Measurements from ENCODE around the gene BMP6. TPM values are rescaled to one million over a fixed set of nuclear protein-coding genes. Genes with fewer than 3 reads are reported as not detected.

The BMP6 gene
- total and polyA plus RNA-seq, 2 of the 4 experiments (the other 2 are of a cell fraction): 0.18 to 0.19 TPM

- H3K4me3 ChIP-seq (ENCODE audit: insufficient read depth, low read depth, low read length): no peak overlapping the region
- no peaks in the 10 kb centered on the region for H3K9me1 ChIP-seq (ENCODE audit: insufficient read depth, low read length)
- peaks cover 18% of the 10 kb centered on the region for H3K27me3 ChIP-seq (ENCODE audit: control insufficient read depth, insufficient read depth, low read length)
- intact Hi-C loops (cut with micrococcal nuclease): no loop called here
- no peak overlapping the region for H2BK20ac ChIP-seq (ENCODE audit: low read depth, low read length)
- H4K5ac ChIP-seq (ENCODE audit: low read depth, low read length): no peak overlapping the region
- no peak for ATAC-seq (ENCODE audit: low read depth)
- no peak overlapping the region for H3K56ac ChIP-seq (ENCODE audit: extremely low read depth, insufficient read depth, low read length)
- H2AK5ac ChIP-seq (ENCODE audit: low read depth, low read length): no peak overlapping the region
- H2BK5ac ChIP-seq (ENCODE audit: low read depth, low read length, poor library complexity, severe bottlenecking): no peak overlapping the region
- H3K23ac ChIP-seq (ENCODE audit: low read depth, low read length): no peak overlapping the region
- no peak overlapping the region for H2BK120ac ChIP-seq (ENCODE audit: low read depth, low read length)
- H3K4ac ChIP-seq (ENCODE audit: low read depth, low read length): no peak overlapping the region
- H3K36me3 ChIP-seq (ENCODE audit: control insufficient read depth, insufficient read depth, low read length): no peaks in the 10 kb centered on the region
- CTCF ChIA-PET: no interaction called here
- H3K79me1 ChIP-seq (ENCODE audit: low read depth in 1 of 2, low read length in 2 of 2): no peaks in the 10 kb centered on the region
- BruUV-seq (replicated peaks): no TSS peak
- no peak for TF ChIP-seq BHLHE40 (IDR thresholded peaks at IDR 0.05; ENCODE audit: low read depth, low read length)
- no peak for TF ChIP-seq MAFK (IDR thresholded peaks at IDR 0.05; ENCODE audit: low read depth, low read length)
- no peak for TF ChIP-seq FOS (IDR thresholded peaks at IDR 0.05; ENCODE audit: low read depth, low read length)
- no peak for TF ChIP-seq RFX5 (IDR thresholded peaks at IDR 0.05; ENCODE audit: low read depth, low read length)
- no peak for TF ChIP-seq RCOR1 (IDR thresholded peaks at IDR 0.05; ENCODE audit: insufficient replicate concordance, low read length)
- no peak for TF ChIP-seq ELK1 (IDR thresholded peaks at IDR 0.05; ENCODE audit: borderline replicate concordance, low read depth, low read length)
- TF ChIP-seq MXI1 (IDR thresholded peaks at IDR 0.05; ENCODE audit: borderline replicate concordance, low read depth, low read length): no peak
- no peak for TF ChIP-seq USF2 (IDR thresholded peaks at IDR 0.05; ENCODE audit: low read depth, low read length)
- TF ChIP-seq SMC3 (IDR thresholded peaks at IDR 0.05; ENCODE audit: low read depth, low read length): no peak
- H3K4me2 ChIP-seq (ENCODE audit: low read depth, low read length): no peak overlapping the region
- no peak overlapping the region for H3K14ac ChIP-seq (replicated peaks; ENCODE audit: low read depth, low read length)
- H3K9ac ChIP-seq (ENCODE audit: low read depth, low read length): no peak overlapping the region
- no peaks in the 10 kb centered on the region; the same call in 1 of the 2 replicates for H3K9me3 ChIP-seq (ENCODE audit: control insufficient read depth, insufficient read depth, low read length)
- H2BK15ac ChIP-seq (ENCODE audit: low read depth, low read length): no peak overlapping the region
- no peaks in the 10 kb centered on the region for H3K4me1 ChIP-seq (ENCODE audit: control insufficient read depth, insufficient read depth, low read length)
- H2AFZ ChIP-seq (replicated peaks; ENCODE audit: low read length, poor library complexity): no peak overlapping the region
- DNase-seq: no peak
- dilution Hi-C loops (cut with HindIII; ENCODE audit: low sequenced_read_pairs, unreplicated experiment): no loop called here
- no CpG with 5 or more reads among the region's 4 CpGs for WGBS, 2 experiments (ENCODE audit: extremely low coverage in 2 of 2, insufficient read length in 1 of 2)
- POLR2A ChIA-PET (ENCODE audit: unreplicated experiment): no interaction called here
- no peak overlapping the region for H4K91ac ChIP-seq (ENCODE audit: insufficient read depth, low read depth, low read length)
- no peak overlapping the region for H4K8ac ChIP-seq (ENCODE audit: low read depth in 2 of 2, low read length in 2 of 2)
- no peak overlapping the region for H3K27ac ChIP-seq (ENCODE audit: insufficient read depth, low read length)
- no peaks in the 10 kb centered on the region for H4K20me1 ChIP-seq (ENCODE audit: insufficient read depth, low read length)
- in situ Hi-C loops (cut with MboI; ENCODE audit: low sequenced_read_pairs): no loop called here
- no peak overlapping the region for H3K18ac ChIP-seq (ENCODE audit: low read depth, low read length)
- no peak overlapping the region for H2AK9ac ChIP-seq (replicated peaks; ENCODE audit: low read depth, low read length, poor library complexity)
Observed at GRCh38 chr6:7749478-7749877, 23.6 kb downstream of the BMP6 start.
